ENCODE measurements around the gene SCN4A.
A peak's percentile ranks its signal among the peaks of the same experiment; 100 is the strongest.

The SCN4A gene

DNA sequence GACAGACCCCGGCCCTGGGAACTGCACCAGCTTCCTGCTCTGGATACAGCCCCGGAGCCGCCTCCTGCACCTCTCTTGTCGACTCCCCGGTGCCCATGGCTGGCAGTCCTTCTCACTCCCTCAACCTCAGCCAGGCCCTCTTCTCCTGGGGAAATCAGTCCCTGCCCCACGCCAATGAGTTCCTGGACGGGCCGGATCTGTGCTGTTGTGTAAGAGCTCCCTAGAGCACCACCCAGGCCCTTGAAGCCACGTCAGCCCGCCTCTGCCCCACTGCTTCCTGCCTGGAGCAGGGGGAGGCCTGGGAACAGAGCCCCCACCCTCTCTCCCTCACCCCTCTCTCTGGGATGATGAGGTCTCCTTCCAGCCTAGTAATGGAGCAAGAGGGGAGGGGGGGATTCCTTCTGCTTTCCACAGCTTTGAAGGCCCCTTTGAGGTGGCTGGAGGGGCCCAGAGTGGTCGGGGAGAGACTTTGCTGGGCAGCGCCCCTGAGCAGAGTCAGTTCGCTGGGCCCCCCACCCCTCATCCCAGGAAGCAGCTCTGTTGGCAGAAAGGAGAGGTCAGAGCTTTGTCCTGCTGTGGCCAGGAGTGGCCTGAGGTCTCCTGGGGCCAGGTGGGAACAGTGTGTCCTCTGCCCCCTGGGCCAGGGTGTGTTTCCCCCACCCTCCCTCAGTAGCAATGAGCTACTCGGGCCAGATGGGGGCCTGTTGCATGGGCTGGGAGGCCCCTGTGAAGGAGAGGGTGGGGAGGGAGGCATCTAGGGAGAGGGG, 29.2 kb upstream of the SCN4A start:
- DNase-seq = no peak

GRCh38 chr17:64001091-64001579, 28.4 kb upstream of the SCN4A start:
- no peak for DNase-seq

GRCh38 chr17:63999680-64000531, 27.2 kb upstream of the SCN4A start:
- no peak for DNase-seq

GRCh38 chr17:63998721-63999679, 26.3 kb upstream of the SCN4A start:
- DNase-seq = no peak

DNA sequence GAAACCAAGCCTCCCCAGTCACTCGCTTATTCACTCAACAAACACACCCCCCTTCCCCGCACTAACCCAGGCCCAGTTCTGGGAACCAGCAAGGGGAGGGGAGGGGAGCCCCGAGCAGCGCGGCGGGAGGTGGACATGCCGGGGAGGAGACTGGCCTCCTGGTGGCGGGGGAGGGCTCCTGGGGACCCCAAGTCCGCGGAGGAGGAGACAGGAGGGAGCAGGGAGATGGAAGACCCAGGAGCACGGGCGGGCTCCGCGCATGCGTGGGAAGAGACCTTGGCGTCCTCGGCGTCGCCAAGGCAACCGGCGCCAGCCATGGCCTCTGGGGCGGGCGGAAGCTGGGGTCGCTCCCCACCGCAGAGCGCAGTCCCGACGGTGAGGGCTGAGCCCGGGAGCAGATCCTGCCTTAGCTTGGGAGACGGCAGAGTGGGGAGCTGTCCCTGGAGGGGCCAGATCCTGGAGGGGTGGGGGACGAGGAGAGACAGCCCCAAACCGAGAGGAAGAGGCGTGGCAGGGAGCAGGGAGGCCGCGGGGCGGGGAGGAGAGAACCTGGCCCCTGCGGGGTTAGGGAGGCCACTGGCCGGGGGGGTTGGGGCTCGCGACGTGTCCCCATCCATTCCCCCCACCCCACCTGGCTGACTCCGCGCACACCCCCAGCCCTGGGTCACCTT, 25.5 kb upstream of the SCN4A start, which contains the start of gene PRR29:
TSS of gene PRR29 (plus strand) at position 302 of the 671 bp plus-strand sequence. CDS start at position 316, 14 bp downstream.
- peak; percentile 65 for DNase-seq

GRCh38 chr17:63997341-63998048, 24.8 kb upstream of the SCN4A start:
- DNase-seq = no peak

GRCh38 chr17:63996430-63997182, 23.9 kb upstream of the SCN4A start:
- no peak for DNase-seq

DNA sequence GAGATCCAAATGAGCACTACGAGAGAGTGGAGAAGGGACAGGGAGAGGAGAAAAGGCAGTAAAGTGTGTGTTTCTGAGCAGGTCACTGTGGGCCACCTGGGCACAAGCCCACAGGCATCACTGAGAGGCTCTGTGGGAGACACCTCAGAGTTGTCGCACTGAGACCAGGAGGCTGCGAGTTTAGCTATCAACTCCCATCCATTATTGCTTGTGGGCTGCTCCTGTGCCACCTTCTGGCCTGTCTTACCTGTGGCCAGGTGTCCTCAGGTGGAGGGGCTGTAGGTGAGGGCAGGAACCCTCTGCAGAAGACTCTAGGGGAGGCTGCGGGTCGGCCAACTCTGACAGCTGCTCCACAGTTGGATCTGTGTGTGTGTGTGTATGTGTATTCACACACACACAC, 22.9 kb upstream of the SCN4A start:
- no peak for DNase-seq

- DNase-seq = no peak
These were observed 20.8 kb upstream of the SCN4A start for GRCh38 chr17:63993368-63993985.

DNA sequence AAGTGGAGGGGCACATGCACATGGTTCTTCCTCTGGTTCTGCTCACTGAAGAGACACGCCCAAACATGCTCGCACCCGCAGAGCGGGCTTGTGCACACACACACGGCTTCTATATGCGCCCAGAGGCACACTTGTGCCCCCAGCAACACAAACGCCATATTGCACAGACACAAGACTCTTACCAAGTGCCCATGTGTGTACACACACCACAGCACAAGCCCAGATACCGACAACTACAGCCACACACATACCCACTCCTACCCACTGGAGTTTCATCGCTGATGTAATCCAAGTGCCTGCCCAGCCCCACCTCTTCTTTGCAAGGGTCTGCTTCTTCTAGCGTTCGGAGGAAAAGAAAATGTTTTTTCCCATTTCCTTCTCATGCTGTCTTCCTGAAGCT, 18.9 kb upstream of the SCN4A start:
- no peak for DNase-seq

DNA sequence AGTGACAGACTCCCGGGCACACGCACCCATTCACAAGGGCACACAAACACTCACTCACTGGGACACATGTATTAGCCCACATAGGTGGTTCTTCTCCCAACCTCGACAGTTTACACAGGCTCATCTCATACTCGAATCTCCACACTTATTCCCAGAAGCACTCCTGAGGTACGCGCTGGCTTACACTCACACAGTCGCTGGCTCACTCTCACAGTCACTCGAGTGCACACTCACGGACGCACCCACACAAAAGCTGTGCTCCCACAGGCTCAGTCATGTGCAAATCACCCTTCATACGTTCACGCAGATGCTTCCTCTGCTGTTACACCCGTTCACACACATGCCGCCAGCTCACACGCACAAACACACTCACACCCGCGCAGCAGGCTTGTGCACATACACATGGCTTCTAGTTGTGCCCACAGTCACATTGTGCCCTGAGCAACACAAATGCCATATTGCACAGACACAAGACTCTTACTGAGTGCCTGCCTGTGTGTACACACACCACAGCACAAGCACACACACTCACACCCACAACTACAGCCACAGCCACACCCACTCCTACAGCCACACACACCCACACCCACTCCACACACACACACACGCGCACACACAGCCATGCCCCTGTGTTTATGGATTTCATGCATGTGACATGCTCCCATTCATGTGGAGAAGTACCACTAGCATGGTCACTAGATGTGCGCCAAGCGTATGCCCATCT, 17.1 kb upstream of the SCN4A start:
- DNase-seq = no peak

DNA sequence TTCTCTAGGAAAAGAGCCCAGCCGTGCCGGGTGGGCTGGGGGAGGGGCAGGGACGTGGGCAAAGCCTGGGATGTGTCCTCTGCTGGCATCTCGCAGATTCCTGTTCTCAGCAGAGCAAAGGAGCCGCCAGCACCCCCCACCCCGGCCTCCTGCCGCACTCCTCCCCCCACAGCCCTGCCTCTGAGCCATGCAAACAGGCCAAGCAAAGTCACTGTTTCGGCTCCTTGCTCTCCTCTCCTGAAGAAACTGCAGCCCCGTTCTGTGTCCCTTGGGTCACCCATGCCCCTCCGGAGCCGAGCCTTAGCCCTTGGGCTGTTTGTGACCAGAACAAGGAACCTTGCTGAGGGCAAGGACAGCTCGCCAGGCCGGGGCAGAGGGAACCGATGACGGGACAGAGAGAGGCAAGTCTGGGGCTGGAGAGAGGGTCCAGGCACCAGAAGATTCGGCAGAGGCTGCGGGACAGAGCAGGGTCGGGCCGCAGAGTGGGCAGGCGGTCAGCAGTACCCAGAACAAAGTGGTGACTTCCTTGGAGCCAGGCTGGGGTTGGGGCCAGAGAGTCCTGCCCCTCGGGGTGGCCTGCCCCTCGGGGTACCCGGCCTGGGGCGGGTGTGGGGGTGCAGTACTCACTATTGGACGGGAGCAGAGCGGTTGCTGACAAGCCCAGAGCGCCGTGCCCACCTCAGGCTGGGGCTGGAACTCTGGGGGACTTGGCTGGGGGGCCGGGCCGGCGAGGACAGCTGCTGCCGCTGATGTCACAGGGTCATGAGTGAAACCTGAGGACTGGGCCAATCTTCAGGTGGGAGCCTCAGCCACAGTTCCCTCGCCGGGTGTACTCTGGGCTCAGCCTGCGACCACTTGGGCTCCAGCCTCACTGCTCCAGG, 16.3 kb upstream of the SCN4A start:
- peak; percentile 37 for DNase-seq

- DNase-seq = no peak
These were observed 15.4 kb upstream of the SCN4A start for GRCh38 chr17:63988127-63988478.

- DNase-seq = no peak
These were observed 14.8 kb upstream of the SCN4A start for GRCh38 chr17:63987221-63988126.

DNA sequence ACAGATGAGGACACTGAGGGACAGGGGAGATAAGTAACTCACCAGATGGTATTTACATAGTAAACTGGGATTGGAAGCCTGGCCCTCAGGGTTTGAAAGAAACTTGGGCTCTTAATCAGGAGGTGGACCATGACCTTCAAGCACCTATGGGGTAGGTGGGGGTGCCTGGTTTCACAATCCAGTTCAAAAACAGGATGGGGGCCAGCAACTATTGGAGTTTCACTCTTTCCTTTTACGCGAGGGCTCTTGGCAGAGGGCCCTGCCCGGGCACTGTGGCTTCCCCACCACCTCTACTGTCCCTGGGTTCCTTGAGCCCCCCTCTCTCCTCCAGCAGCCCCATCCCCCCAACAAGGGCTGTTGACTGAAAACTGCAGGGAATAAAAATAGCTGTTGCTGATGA, 14.1 kb upstream of the SCN4A start:
- no peak for DNase-seq

GRCh38 chr17:63985387-63986140, 12.8 kb upstream of the SCN4A start:
- no peak for DNase-seq

Data from fibroblast of upper back skin (primary cell).